ENCODE data around the gene TYROBP.

The TYROBP gene

GRCh38 chr19:35890113-35890650 is 17.9 kb downstream of the TYROBP start:
- Histone ChIP-seq H3K27ac (ENCODE audit: low read depth, low read length) (no peak overlapping the region), H4K20me1 (ENCODE audit: low read depth, low read length) (no peaks in the 10 kb centered on the region), H3K9me3 (ENCODE audit: insufficient read depth, low read length) (no peaks in the 10 kb centered on the region), H3K9ac (ENCODE audit: low read length) (no peak overlapping the region), H3K9me2 (replicated peaks; ENCODE audit: insufficient read depth, low read length) (no peaks in the 10 kb centered on the region), H3K36me3 (ENCODE audit: low read length) (peaks cover 19% of the 10 kb centered on the region; the same call in 1 of the 2 replicates), H3F3A (ENCODE audit: insufficient read depth) (peaks cover 16% of the 10 kb centered on the region; the same call in 1 of the 2 replicates), H3K79me2 (ENCODE audit: insufficient read depth, low read length) (0 out of 2 replicates have a peak, but pooled peaks cover 3% of the 10 kb centered on the region), H3K27me3 (ENCODE audit: low read length) (no peaks in the 10 kb centered on the region), H2AFZ (ENCODE audit: low read depth, low read length, severe bottlenecking) (no peak overlapping the region), H3K4me3 (ENCODE audit: insufficient read depth, low read length, poor library complexity, severe bottlenecking) (no peak overlapping the region), H3K4me2 (ENCODE audit: low read depth, low read length, poor library complexity, severe bottlenecking) (no peak overlapping the region)
- TF ChIP-seq CTCF (IDR thresholded peaks at IDR 0.05; ENCODE audit: insufficient read depth, low read length, poor library complexity, severe bottlenecking) (no peak), EZH2phosphoT487 (conservative IDR thresholded peaks at IDR 0.05; ENCODE audit: low read length) (no peak)

DNA sequence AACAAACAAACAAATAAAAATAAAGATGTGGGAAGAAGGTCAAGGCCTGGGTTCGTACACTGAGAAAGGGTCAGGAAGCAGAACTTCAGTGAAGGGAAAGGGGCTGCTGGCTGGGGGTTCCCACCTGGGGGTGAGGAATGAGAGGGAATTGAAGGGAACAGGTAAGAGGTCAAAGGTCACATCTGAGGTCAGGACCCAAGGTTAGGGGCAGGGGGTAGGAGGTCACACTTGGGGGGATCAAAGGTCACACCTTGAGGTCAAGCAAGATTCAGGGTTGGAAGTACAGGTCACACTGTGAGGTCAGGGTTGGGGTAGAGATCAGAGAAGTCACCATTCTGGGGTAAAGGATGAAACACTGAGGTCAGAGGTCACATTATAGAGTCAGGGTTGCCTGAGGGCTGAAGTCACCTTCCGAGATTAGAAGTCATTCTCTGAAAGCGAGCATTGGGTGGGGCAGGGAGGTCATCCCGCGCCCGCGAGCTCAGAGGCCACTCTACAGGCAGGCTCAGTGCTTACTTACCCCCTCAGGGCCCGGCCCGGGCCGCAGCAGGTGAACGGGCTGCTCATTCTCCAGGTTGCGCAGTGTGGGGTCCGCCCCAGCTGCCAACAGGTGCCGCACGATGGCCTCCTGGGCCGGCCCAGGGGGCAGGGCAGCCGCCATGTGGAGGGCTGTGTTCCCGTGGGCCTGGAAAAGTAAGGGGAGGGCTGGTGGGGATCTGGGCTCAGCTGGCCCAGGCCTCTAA is 18.6 kb downstream of the TYROBP start:
- no peaks in the 10 kb centered on the region for H3K9me2 ChIP-seq (replicated peaks; ENCODE audit: insufficient read depth, low read length)
- no peak overlapping the region for H3K4me3 ChIP-seq (ENCODE audit: insufficient read depth, low read length, poor library complexity, severe bottlenecking)
- H2AFZ ChIP-seq (ENCODE audit: low read depth, low read length, severe bottlenecking), result no peak overlapping the region
- H3K36me3 ChIP-seq (ENCODE audit: low read length), result peaks cover 19% of the 10 kb centered on the region; the same call in 1 of the 2 replicates
- H3K27me3 ChIP-seq (ENCODE audit: low read length), result no peaks in the 10 kb centered on the region
- H3K27ac ChIP-seq (ENCODE audit: low read depth, low read length), result no peak overlapping the region
- no peak overlapping the region for H3K4me2 ChIP-seq (ENCODE audit: low read depth, low read length, poor library complexity, severe bottlenecking)
- 0 out of 2 replicates have a peak, but pooled peaks cover 3% of the 10 kb centered on the region for H3K79me2 ChIP-seq (ENCODE audit: insufficient read depth, low read length)
- no peaks in the 10 kb centered on the region for H4K20me1 ChIP-seq (ENCODE audit: low read depth, low read length)
- no peaks in the 10 kb centered on the region for H3K9me3 ChIP-seq (ENCODE audit: insufficient read depth, low read length)
- H3F3A ChIP-seq (ENCODE audit: insufficient read depth), result peaks cover 22% of the 10 kb centered on the region; the same call in 1 of the 2 replicates
- H3K9ac ChIP-seq (ENCODE audit: low read length), result no peak overlapping the region
- TF ChIP-seq EZH2phosphoT487 (conservative IDR thresholded peaks at IDR 0.05; ENCODE audit: low read length), result no peak
- TF ChIP-seq CTCF (IDR thresholded peaks at IDR 0.05; ENCODE audit: insufficient read depth, low read length, poor library complexity, severe bottlenecking), result no peak

- Histone ChIP-seq H3K4me2 (ENCODE audit: low read depth, low read length, poor library complexity, severe bottlenecking) (no peak overlapping the region), H3F3A (ENCODE audit: insufficient read depth) (peaks cover 30% of the 10 kb centered on the region; the same call in 1 of the 2 replicates), H3K9me3 (ENCODE audit: insufficient read depth, low read length) (no peaks in the 10 kb centered on the region), H3K9ac (ENCODE audit: low read length) (no peak overlapping the region), H4K20me1 (ENCODE audit: low read depth, low read length) (no peaks in the 10 kb centered on the region), H3K27me3 (ENCODE audit: low read length) (no peaks in the 10 kb centered on the region), H2AFZ (ENCODE audit: low read depth, low read length, severe bottlenecking) (no peak overlapping the region), H3K79me2 (ENCODE audit: insufficient read depth, low read length) (0 out of 2 replicates have a peak, but pooled peaks cover 3% of the 10 kb centered on the region), H3K4me3 (ENCODE audit: insufficient read depth, low read length, poor library complexity, severe bottlenecking) (no peak overlapping the region), H3K36me3 (ENCODE audit: low read length) (peaks cover 19% of the 10 kb centered on the region; the same call in 1 of the 2 replicates), H3K27ac (ENCODE audit: low read depth, low read length) (no peak overlapping the region), H3K9me2 (replicated peaks; ENCODE audit: insufficient read depth, low read length) (no peaks in the 10 kb centered on the region)
- no peak for TF ChIP-seq EZH2phosphoT487 (conservative IDR thresholded peaks at IDR 0.05; ENCODE audit: low read length)
- TF ChIP-seq CTCF (IDR thresholded peaks at IDR 0.05; ENCODE audit: insufficient read depth, low read length, poor library complexity, severe bottlenecking), result no peak
These were observed 19.7 kb downstream of the TYROBP start for GRCh38 chr19:35888398-35888797.

Data from SU-DHL-6 (cell line).